HG03354 (cell line): ENCODE measurements around the gene OR1I1.
"Not testable (repeated sequence)": the region's sequence is repeated elsewhere in the genome, so short reads cannot be mapped to it uniquely, and the experiment has no call there.

Experiments used
- ATAC-seq: cut with Tn5 transposase; IDR thresholded peaks from one replicate; pipeline ENCODE4 v1.9.1; 2021; ENCODE audit warnings: mild to moderate bottlenecking; ENCODE audit not compliant: unreplicated experiment, poor library complexity, severe bottlenecking

The OR1I1 gene

GRCh38 chr19:15081911-15082310, at the start of gene OR1I1:
OR1I1 (plus strand) TSS chr19:15082211; CDS start chr19:15087066, 4,855 bp downstream.
- ATAC-seq, result no peak

- ATAC-seq, result no peak
Measured at GRCh38 chr19:15035795-15036311, 46.2 kb upstream of the OR1I1 start.

GRCh38 chr19:15037586-15037985, 44.4 kb upstream of the OR1I1 start:
- ATAC-seq, result no peak

- ATAC-seq, result no peak
Measured at GRCh38 chr19:15038294-15038693, 43.7 kb upstream of the OR1I1 start.

GRCh38 chr19:15042003-15042402, 40.0 kb upstream of the OR1I1 start:
- no peak for ATAC-seq

GRCh38 chr19:15042826-15043225, 39.2 kb upstream of the OR1I1 start:
- no peak for ATAC-seq

- no peak for ATAC-seq
Measured at GRCh38 chr19:15045506-15045905, 36.5 kb upstream of the OR1I1 start.

GRCh38 chr19:15047680-15048079, 34.3 kb upstream of the OR1I1 start:
- ATAC-seq, result no peak

- ATAC-seq, result no peak
Measured at GRCh38 chr19:15048128-15048527, 33.9 kb upstream of the OR1I1 start.

GRCh38 chr19:15048885-15049541, 33.0 kb upstream of the OR1I1 start, which contains the start of gene CASP14:
CASP14 (plus strand) TSS chr19:15049480; CDS start chr19:15052252, 2,772 bp downstream.
- ATAC-seq, result no peak

GRCh38 chr19:15050639-15051038, 31.4 kb upstream of the OR1I1 start:
- ATAC-seq, result no peak

- no peak for ATAC-seq
Measured at GRCh38 chr19:15062036-15062435, 20.0 kb upstream of the OR1I1 start.

- ATAC-seq, result not testable (repeated sequence)
Measured at GRCh38 chr19:15070386-15070785, 11.6 kb upstream of the OR1I1 start.

- no peak for ATAC-seq
Measured at GRCh38 chr19:15072930-15073647, 8.9 kb upstream of the OR1I1 start.

GRCh38 chr19:15074371-15074770, 7.6 kb upstream of the OR1I1 start:
- ATAC-seq, result no peak

GRCh38 chr19:15075806-15076205, 6.2 kb upstream of the OR1I1 start:
- no peak for ATAC-seq

GRCh38 chr19:15080002-15080401, 2.0 kb upstream of the OR1I1 start:
- not testable (repeated sequence) for ATAC-seq

GRCh38 chr19:15087182-15087581, 5.2 kb downstream of the OR1I1 start:
- no peak for ATAC-seq

- ATAC-seq, result no peak
Measured at GRCh38 chr19:15091918-15092753, 10.1 kb downstream of the OR1I1 start.

- no peak for ATAC-seq
Measured at GRCh38 chr19:15093001-15093400, 11.0 kb downstream of the OR1I1 start.
